ENCODE measurements around the gene NTNG1. TPM values are rescaled to one million over a fixed set of nuclear protein-coding genes. Genes with fewer than 3 reads are reported as not detected.

The NTNG1 gene
- total and polyA plus RNA-seq, 5 donors from 2014 or later, result not detected

DNA sequence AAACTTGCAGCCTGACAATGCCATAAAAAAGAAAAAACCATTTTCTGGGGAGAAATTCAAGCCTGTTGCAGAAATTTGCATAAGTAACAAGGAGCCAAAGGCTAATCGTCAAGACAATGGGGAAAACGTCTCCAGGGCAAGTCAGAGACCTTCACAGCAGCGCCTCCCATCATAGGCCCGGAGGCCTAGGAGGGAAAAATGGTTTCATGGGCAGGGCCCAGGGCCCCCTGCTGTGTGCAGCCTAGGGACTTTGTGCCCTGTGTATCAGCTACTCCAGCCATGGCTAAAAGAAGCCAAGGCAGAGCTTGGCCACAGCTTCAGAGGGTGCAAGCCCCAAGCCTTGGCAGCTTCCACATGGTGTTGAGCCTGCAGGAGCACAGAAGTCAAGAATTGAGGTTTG lies 369.5 kb downstream of the NTNG1 start:
- DNase-seq, result no peak
- H3K4me3 Mint-ChIP-seq, result no peak overlapping the region
- no peaks in the 10 kb centered on the region for H3K4me1 ChIP-seq (ENCODE audit: control insufficient read depth, insufficient read depth, low read length, poor library complexity, severe bottlenecking)
- no peak for ATAC-seq (ENCODE audit: low read depth in 2 of 2)
- H3K36me3 Mint-ChIP-seq, result no peaks in the 10 kb centered on the region
- H3K4me1 Mint-ChIP-seq, result no peaks in the 10 kb centered on the region
- H3K9me3 Mint-ChIP-seq, result peaks cover 0 to 6% (median 0%) of the 10 kb centered on the region in 7 donors
- H3K27me3 Mint-ChIP-seq, result peaks cover 5% of the 10 kb centered on the region
- no peaks in the 10 kb centered on the region for H3K36me3 ChIP-seq (ENCODE audit: control insufficient read depth, insufficient read depth, low read length)
- H3K27ac Mint-ChIP-seq, result no peak overlapping the region
- H3K27me3 ChIP-seq (ENCODE audit: control insufficient read depth, insufficient read depth, low read length), result no peaks in the 10 kb centered on the region
- H3K27ac ChIP-seq (ENCODE audit: insufficient read depth, low read length, poor library complexity, severe bottlenecking), result no peak overlapping the region
- H3K4me3 ChIP-seq (ENCODE audit: low read depth, low read length), result no peak overlapping the region
- no peaks in the 10 kb centered on the region for H3K9me3 ChIP-seq (ENCODE audit: control insufficient read depth in 2 of 2, low read length in 2 of 2)

DNA sequence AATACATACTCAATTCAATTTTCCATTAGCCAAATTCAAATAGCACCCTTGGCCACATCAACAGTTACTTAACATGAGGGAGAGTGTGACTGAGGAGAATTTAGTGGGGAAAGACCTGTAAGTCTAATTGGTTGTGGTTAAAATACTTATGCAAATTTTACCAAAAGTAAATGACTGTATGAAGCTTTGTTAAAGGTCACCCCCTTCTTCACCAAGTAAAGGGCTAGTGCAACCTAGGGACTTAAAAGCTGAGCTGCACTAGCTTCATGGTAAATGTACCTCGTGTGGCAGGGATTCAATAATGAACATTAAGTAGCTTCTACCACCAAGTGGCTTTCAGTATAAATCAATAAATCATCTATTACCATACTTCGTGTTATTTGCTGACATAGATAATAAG lies 372.0 kb downstream of the NTNG1 start:
- Mint-ChIP-seq H3K4me1 (no peaks in the 10 kb centered on the region), H3K36me3 (no peaks in the 10 kb centered on the region), H3K27me3 (peaks cover 5% of the 10 kb centered on the region), H3K9me3 (peaks cover 0 to 6% (median 0%) of the 10 kb centered on the region in 7 donors), H3K4me3 (no peak overlapping the region), H3K27ac (no peak overlapping the region)
- no peak for DNase-seq
- H3K27ac ChIP-seq (ENCODE audit: insufficient read depth, low read length, poor library complexity, severe bottlenecking), result no peak overlapping the region
- no peaks in the 10 kb centered on the region for H3K4me1 ChIP-seq (ENCODE audit: control insufficient read depth, insufficient read depth, low read length, poor library complexity, severe bottlenecking)
- no peak overlapping the region for H3K4me3 ChIP-seq (ENCODE audit: low read depth, low read length)
- no peak for ATAC-seq (ENCODE audit: low read depth in 2 of 2)
- no peaks in the 10 kb centered on the region for H3K27me3 ChIP-seq (ENCODE audit: control insufficient read depth, insufficient read depth, low read length)
- H3K36me3 ChIP-seq (ENCODE audit: control insufficient read depth, insufficient read depth, low read length), result no peaks in the 10 kb centered on the region
- no peaks in the 10 kb centered on the region for H3K9me3 ChIP-seq (ENCODE audit: control insufficient read depth in 2 of 2, low read length in 2 of 2)

DNA sequence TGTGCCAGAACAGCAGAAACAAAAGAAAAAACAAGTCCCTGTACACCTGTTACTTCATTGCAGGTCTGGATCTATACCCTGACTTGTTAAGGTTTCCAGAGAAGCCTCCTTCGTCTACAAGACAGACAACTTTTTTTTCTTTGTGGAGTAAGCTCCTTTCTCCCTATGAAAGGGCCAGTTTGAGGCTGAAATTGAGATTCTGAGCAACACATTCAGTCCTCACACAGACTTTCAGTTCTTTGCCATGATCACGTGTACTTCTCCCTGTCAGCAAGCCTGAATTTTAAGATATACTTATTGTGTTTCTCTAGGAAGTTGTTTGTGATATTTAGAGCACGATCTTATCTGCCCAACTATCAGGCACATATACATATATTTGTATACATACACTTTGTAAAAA lies 374.0 kb downstream of the NTNG1 start:
- Histone ChIP-seq H3K4me3 (ENCODE audit: low read depth, low read length) (no peak overlapping the region), H3K9me3 (ENCODE audit: control insufficient read depth in 2 of 2, low read length in 2 of 2) (no peaks in the 10 kb centered on the region), H3K4me1 (ENCODE audit: control insufficient read depth, insufficient read depth, low read length, poor library complexity, severe bottlenecking) (no peaks in the 10 kb centered on the region), H3K27ac (ENCODE audit: insufficient read depth, low read length, poor library complexity, severe bottlenecking) (no peak overlapping the region), H3K36me3 (ENCODE audit: control insufficient read depth, insufficient read depth, low read length) (no peaks in the 10 kb centered on the region), H3K27me3 (ENCODE audit: control insufficient read depth, insufficient read depth, low read length) (no peaks in the 10 kb centered on the region)
- no peaks in the 10 kb centered on the region for H3K27me3 Mint-ChIP-seq
- no peaks in the 10 kb centered on the region for H3K4me1 Mint-ChIP-seq
- no peaks in the 10 kb centered on the region for H3K36me3 Mint-ChIP-seq
- DNase-seq, result no peak
- ATAC-seq (ENCODE audit: low read depth in 2 of 2), result no peak
- H3K9me3 Mint-ChIP-seq, result peaks cover 0 to 6% (median 3%) of the 10 kb centered on the region in 7 donors
- no peak overlapping the region for H3K4me3 Mint-ChIP-seq
- no peak overlapping the region for H3K27ac Mint-ChIP-seq

DNA sequence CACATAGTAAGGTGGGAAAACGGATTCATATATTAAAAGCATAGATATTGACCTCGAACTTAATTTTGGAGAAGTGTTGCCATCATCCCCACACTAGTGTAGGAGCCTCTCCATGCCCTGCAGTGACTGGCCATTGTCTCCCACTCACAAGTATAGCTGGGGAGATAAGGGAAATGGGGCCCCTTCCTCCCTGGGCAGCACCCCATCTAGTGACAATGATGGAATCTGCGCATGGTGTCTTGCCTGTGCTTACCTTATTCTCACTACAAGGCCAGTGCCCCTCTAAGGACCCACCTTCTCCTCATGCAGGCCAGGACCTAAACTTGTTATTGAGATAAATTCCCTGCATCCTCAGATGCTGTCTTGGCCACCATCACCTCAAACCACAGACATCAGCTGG lies 374.9 kb downstream of the NTNG1 start:
- Histone ChIP-seq H3K27ac (ENCODE audit: insufficient read depth, low read length, poor library complexity, severe bottlenecking) (no peak overlapping the region), H3K27me3 (ENCODE audit: control insufficient read depth, insufficient read depth, low read length) (no peaks in the 10 kb centered on the region), H3K4me1 (ENCODE audit: control insufficient read depth, insufficient read depth, low read length, poor library complexity, severe bottlenecking) (no peaks in the 10 kb centered on the region), H3K9me3 (ENCODE audit: control insufficient read depth in 2 of 2, low read length in 2 of 2) (no peaks in the 10 kb centered on the region), H3K4me3 (ENCODE audit: low read depth, low read length) (no peak overlapping the region), H3K36me3 (ENCODE audit: control insufficient read depth, insufficient read depth, low read length) (no peaks in the 10 kb centered on the region)
- peaks cover 0 to 4% (median 0%) of the 10 kb centered on the region in 7 donors for H3K9me3 Mint-ChIP-seq
- H3K27ac Mint-ChIP-seq, result no peak overlapping the region
- no peak for ATAC-seq (ENCODE audit: low read depth in 2 of 2)
- H3K27me3 Mint-ChIP-seq, result no peaks in the 10 kb centered on the region
- DNase-seq, result no peak
- H3K4me3 Mint-ChIP-seq, result no peak overlapping the region
- H3K4me1 Mint-ChIP-seq, result no peaks in the 10 kb centered on the region
- H3K36me3 Mint-ChIP-seq, result no peaks in the 10 kb centered on the region

DNA sequence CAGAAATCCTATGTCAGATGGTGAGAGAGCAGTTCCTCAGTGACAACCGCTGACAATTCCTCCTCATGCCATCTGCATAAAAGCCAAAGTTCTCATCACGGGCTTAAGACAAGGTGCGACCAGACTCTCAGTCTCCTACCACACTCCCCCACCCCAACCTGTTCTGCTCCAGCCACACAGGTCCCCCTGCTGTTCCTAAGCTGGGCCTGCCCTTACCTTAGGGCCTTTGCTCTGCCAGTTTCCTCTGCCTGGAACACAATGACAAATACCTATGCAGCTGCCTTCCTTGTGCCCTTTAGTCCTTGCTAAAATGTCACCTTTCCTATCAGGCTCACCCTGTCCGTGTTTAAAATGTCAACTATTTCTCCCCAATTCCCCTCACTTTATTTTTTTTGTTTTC lies 382.2 kb downstream of the NTNG1 start:
- H3K36me3 ChIP-seq (ENCODE audit: control insufficient read depth, insufficient read depth, low read length), result no peaks in the 10 kb centered on the region
- ATAC-seq (ENCODE audit: low read depth in 2 of 2) (no peak), DNase-seq (no peak)
- Mint-ChIP-seq H3K36me3 (no peaks in the 10 kb centered on the region), H3K4me3 (no peak overlapping the region), H3K4me1 (no peaks in the 10 kb centered on the region), H3K27ac (no peak overlapping the region), H3K9me3 (peaks cover 0 to 4% (median 0%) of the 10 kb centered on the region in 7 donors), H3K27me3 (no peaks in the 10 kb centered on the region)
- H3K4me3 ChIP-seq (ENCODE audit: low read depth, low read length), result no peak overlapping the region
- H3K27me3 ChIP-seq (ENCODE audit: control insufficient read depth, insufficient read depth, low read length), result peaks cover 3% of the 10 kb centered on the region
- no peaks in the 10 kb centered on the region for H3K9me3 ChIP-seq (ENCODE audit: control insufficient read depth in 2 of 2, low read length in 2 of 2)
- H3K27ac ChIP-seq (ENCODE audit: insufficient read depth, low read length, poor library complexity, severe bottlenecking), result no peak overlapping the region
- H3K4me1 ChIP-seq (ENCODE audit: control insufficient read depth, insufficient read depth, low read length, poor library complexity, severe bottlenecking), result no peaks in the 10 kb centered on the region

DNA sequence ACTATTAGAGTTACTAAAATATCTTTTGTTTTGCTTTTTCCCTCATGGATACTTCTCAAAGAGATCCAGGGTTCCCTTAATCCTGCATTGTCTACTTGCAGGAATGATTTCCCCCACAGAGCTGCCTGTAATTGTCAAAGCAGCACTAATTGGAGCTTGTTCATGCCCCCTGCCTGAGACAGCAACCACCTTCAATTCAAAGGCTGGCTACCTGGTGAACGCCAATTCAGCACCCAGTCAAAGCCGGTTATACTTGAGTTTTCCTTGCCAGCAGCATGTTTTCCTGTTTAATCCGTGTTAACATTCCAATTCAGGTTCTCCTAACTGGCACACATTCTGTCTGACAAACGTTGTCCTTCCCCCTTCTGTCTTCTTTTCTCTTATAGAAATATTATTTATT lies 382.9 kb downstream of the NTNG1 start:
- DNase-seq (no peak), ATAC-seq (ENCODE audit: low read depth in 2 of 2) (no peak)
- no peaks in the 10 kb centered on the region for H3K36me3 Mint-ChIP-seq
- no peaks in the 10 kb centered on the region for H3K36me3 ChIP-seq (ENCODE audit: control insufficient read depth, insufficient read depth, low read length)
- H3K4me3 ChIP-seq (ENCODE audit: low read depth, low read length), result no peak overlapping the region
- no peaks in the 10 kb centered on the region for H3K27me3 Mint-ChIP-seq
- H3K9me3 Mint-ChIP-seq, result peaks cover 0 to 4% (median 0%) of the 10 kb centered on the region in 7 donors
- no peaks in the 10 kb centered on the region for H3K4me1 Mint-ChIP-seq
- no peaks in the 10 kb centered on the region for H3K4me1 ChIP-seq (ENCODE audit: control insufficient read depth, insufficient read depth, low read length, poor library complexity, severe bottlenecking)
- no peak overlapping the region for H3K27ac ChIP-seq (ENCODE audit: insufficient read depth, low read length, poor library complexity, severe bottlenecking)
- no peak overlapping the region for H3K27ac Mint-ChIP-seq
- no peak overlapping the region for H3K4me3 Mint-ChIP-seq
- no peaks in the 10 kb centered on the region for H3K9me3 ChIP-seq (ENCODE audit: control insufficient read depth in 2 of 2, low read length in 2 of 2)
- H3K27me3 ChIP-seq (ENCODE audit: control insufficient read depth, insufficient read depth, low read length), result peaks cover 3% of the 10 kb centered on the region

DNA sequence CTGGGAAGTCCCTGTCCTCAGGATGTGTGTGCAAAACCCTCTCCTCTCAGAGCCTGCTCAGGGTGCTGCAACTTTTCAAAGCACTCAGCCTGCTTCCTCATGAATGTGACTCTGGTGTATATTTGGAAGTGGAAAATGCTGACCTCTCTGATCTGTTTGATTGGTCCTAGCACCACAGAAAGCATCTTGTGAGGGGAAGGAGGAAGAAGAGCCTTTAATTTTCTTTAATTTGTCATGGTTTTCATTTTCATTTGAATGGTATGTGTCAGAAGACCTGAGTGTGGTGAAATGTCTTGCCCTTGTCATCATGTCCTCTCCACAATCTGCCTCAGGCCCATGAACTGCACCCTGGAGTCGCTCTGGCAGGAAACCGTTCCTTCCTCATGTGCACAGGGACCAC lies 383.5 kb downstream of the NTNG1 start:
- Histone ChIP-seq H3K27ac (ENCODE audit: insufficient read depth, low read length, poor library complexity, severe bottlenecking) (no peak overlapping the region), H3K4me3 (ENCODE audit: low read depth, low read length) (no peak overlapping the region), H3K9me3 (ENCODE audit: control insufficient read depth in 2 of 2, low read length in 2 of 2) (no peaks in the 10 kb centered on the region), H3K36me3 (ENCODE audit: control insufficient read depth, insufficient read depth, low read length) (no peaks in the 10 kb centered on the region), H3K27me3 (ENCODE audit: control insufficient read depth, insufficient read depth, low read length) (peaks cover 3% of the 10 kb centered on the region), H3K4me1 (ENCODE audit: control insufficient read depth, insufficient read depth, low read length, poor library complexity, severe bottlenecking) (no peaks in the 10 kb centered on the region)
- ATAC-seq (ENCODE audit: low read depth in 2 of 2) (no peak), DNase-seq (no peak)
- Mint-ChIP-seq H3K9me3 (peaks cover 0 to 2% (median 0%) of the 10 kb centered on the region in 7 donors), H3K4me3 (no peak overlapping the region), H3K27me3 (no peaks in the 10 kb centered on the region), H3K27ac (no peak overlapping the region), H3K36me3 (no peaks in the 10 kb centered on the region), H3K4me1 (no peaks in the 10 kb centered on the region)

DNA sequence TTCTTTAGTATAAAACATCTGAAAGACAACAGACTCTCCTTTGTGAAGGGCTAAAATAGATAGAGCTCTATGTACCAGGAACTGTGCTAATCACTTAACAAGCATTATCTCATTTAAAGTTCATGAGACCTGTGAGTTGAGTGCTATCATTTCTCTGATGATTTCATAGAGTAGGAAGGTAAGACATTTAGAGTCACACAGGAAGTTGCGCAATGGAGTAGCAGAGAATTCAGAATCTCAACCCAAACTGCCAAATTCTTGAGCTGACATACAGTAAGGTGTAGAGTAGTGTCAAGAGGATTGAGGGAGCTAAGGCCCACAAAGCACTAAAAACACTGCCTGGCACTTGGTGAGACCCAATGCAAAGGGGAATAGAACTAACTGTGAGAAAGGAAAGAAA lies 384.3 kb downstream of the NTNG1 start:
- no peak for ATAC-seq (ENCODE audit: low read depth in 2 of 2)
- Mint-ChIP-seq H3K27me3 (no peaks in the 10 kb centered on the region), H3K27ac (no peak overlapping the region)

More for the DNA sequence above, 384.3 kb downstream of the NTNG1 start:
- Mint-ChIP-seq H3K4me3 (no peak overlapping the region), H3K36me3 (no peaks in the 10 kb centered on the region), H3K4me1 (peaks cover 0 to 3% (median 0%) of the 10 kb centered on the region in 4 donors), H3K9me3 (peaks cover 0 to 2% (median 0%) of the 10 kb centered on the region in 7 donors)
- H3K4me1 ChIP-seq (ENCODE audit: control insufficient read depth, insufficient read depth, low read length, poor library complexity, severe bottlenecking), result no peaks in the 10 kb centered on the region
- no peaks in the 10 kb centered on the region for H3K9me3 ChIP-seq (ENCODE audit: control insufficient read depth in 2 of 2, low read length in 2 of 2)
- no peaks in the 10 kb centered on the region for H3K36me3 ChIP-seq (ENCODE audit: control insufficient read depth, insufficient read depth, low read length)
- DNase-seq, result peak in 1 of 3 donors; percentile 2
- no peak overlapping the region for H3K4me3 ChIP-seq (ENCODE audit: low read depth, low read length)
- no peak overlapping the region for H3K27ac ChIP-seq (ENCODE audit: insufficient read depth, low read length, poor library complexity, severe bottlenecking)
- H3K27me3 ChIP-seq (ENCODE audit: control insufficient read depth, insufficient read depth, low read length), result peaks cover 6% of the 10 kb centered on the region
